ENCODE results near the gene BTG4.

The BTG4 gene

DNA sequence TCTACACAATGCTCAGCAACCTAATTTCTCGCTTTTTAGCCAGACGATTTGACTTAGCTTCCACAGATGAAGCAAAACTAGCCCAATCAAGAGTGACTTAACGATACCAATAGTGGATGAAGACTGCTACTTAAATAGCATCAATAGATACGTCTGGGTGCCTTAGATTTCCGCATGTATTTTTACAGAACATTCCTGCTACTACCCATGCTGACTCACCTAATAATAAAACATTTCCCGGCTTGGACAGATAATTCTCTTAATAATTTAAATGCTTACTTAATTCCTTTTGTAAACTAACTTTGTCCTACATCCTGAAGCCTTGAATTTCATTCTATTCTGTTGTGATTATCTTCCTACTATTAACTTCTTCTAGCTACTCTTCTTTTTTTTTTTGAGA lies 23.1 kb upstream of the BTG4 start:
- DNase-seq: no peak

DNA sequence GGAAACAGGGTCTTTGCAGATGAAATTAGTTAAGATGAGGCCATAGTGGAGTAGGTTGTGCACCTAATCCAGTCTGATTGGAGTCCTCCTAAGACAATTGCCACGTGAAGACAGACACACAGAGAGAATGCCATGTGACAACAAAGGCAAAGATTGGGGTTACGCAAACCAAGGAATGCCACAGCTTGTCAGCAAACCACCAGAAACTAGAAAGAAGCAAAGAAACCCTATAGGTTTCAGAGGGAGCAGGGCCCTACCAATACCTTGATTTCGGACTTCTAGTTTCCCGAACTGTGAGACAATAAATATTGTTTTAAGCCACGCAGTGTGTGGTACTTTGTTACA lies 20.2 kb upstream of the BTG4 start:
- no peak for DNase-seq

GRCh38 chr11:111531687-111532364 lies 19.6 kb upstream of the BTG4 start:
- DNase-seq: peak; percentile 77

GRCh38 chr11:111531136-111531535 lies 18.9 kb upstream of the BTG4 start:
- DNase-seq: no peak

- DNase-seq: no peak
These were observed 17.9 kb upstream of the BTG4 start for GRCh38 chr11:111530091-111530490.

DNA sequence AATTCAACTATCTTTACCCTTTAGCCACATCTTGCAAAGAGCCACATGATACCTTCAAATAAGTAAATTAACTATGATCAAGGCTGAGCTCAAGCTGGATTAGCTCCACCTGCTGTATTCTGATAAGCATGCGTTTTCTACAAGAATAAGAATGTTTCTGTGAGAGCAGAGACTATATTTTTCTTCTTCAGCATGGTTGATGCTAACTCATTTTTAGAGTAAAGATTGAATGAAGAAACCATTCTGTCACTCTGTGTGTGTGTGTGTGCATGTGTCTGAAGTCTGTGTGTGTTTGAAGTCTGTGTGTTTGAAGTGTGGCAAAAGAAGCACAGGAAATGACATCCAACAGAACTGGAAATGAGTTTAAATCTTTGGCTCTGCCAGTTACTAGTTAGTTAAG lies 16.4 kb upstream of the BTG4 start:
- DNase-seq: no peak

DNA sequence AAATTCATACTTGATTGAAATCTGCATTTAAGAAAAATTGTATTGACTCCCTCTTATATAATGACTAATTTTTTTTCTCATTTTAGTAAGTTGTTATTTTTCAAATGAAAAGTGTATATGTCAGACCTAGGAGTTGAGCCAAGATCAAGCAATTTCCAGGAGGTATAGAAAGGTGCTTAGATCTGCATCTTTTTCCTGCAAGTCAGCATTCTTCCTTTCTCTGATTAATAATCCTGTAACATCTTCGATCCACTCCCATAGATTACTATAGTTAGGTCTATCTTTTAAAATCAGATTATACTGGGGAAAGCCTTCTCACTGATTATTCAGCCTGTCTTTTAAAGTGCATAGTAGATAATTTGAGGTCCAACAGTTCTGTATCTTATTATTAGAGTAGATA lies 15.1 kb upstream of the BTG4 start:
- no peak for DNase-seq

GRCh38 chr11:111526501-111526900 lies 14.3 kb upstream of the BTG4 start:
- DNase-seq: no peak

- DNase-seq: no peak
These were observed 13.3 kb upstream of the BTG4 start for GRCh38 chr11:111525456-111525855.

DNA sequence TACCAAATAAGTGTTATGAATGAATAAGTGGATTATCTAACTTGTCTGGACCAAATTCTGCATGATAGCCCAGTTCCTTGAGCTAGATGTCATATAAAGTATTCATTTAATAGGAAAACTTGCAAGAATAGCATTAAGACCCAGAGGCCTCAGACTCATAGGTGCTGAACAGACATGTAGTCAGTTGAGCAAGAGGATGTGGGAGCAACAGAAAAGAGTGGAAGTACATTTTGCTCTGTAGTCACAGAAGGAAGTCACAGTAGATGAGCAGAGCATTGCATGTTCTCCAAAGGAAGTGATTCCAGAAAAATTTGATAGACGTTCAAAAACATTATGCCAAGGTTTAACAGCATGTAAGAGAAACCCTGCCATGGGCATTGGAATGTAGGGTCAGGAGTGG lies 11.9 kb upstream of the BTG4 start:
- DNase-seq: no peak

GRCh38 chr11:111523343-111523742 lies 11.2 kb upstream of the BTG4 start:
- no peak for DNase-seq

GRCh38 chr11:111522426-111522825 lies 10.2 kb upstream of the BTG4 start:
- DNase-seq: no peak

DNA sequence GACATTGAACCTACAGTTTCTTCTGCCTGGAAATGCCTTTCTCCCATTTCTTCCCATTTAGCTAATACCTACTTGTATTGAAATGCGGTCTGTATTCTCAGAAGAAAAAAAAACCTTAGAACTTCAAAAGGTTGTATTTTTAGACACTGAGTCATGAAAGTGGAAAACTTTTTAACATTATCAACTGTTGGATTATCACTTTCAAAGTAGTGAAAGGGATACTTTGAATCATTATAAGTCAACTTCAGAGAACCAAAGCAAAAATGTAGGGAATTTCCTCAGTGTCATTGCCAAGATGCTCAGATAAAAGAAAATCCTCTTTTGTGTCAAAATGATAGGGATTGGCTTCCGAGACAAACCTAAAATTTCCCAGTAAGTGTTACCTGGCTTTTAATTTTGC lies 8.9 kb upstream of the BTG4 start:
- DNase-seq: no peak

DNA sequence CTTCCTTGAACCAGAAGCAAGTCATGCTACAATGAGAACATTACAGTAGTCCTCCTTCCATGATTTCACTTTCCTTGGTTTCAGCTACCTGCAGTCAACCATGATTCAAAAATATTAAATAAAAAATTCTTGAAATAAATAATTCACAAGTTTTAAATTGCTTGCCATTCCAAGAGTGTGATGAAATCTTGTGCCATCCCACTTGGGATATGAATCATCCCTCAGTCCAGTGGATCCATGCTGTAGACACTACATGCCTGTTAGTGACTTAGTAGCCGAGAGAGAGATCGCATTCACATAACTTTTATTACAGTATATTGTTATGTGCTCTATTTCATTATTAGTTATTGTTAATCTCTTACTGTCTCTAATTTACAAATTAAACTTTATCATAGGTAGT lies 8.4 kb upstream of the BTG4 start:
- no peak for DNase-seq

DNA sequence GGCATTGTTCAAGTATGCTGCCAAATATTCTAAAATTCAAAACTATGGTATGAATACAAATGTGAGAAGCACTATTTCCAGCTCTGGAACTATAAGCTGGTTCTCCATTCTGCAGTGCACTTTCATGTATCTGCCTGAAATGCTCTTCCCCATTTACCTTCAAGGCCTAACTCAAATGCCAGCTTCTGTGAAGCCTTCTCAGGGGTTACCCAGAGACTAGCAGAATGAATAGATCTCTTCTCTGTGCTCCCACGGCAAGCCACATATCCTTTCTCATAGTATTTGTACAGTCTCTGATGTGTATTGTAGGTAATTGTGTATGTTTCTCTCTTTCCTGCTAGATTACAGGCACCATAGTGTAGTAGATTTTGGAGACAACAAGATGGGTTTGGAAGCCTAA lies 6.5 kb upstream of the BTG4 start:
- no peak for DNase-seq

- no peak for DNase-seq
These were observed 3.4 kb upstream of the BTG4 start for GRCh38 chr11:111515591-111515990.

- no peak for DNase-seq
These were observed 2.2 kb upstream of the BTG4 start, which contains the start of gene HOATZ for GRCh38 chr11:111514216-111515031. TSS of gene HOATZ (plus strand) at chr11:111514778. CDS start at chr11:111514785, 7 bp downstream.

- no peak for DNase-seq
These were observed 1.0 kb upstream of the BTG4 start for GRCh38 chr11:111513240-111513605.

DNA sequence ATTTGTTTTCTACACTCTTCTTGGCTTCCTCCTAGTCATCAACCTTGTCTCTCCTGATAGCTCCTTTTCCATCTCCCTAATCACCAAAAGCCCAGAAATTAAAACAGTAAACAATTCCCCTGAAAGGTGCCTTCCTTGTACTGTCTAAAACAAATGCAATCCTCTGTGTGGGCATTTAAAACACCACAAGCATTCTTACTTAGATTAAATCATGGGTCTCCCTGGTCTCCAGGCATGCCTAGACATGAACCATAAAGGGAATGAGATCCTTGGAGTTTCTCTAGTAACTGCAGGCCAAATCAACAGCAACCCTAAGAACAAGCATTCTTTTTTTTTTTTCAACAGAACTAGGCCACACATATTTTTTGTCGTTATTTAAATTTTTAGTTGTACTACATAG lies 1.9 kb downstream of the BTG4 start:
- no peak for DNase-seq

DNA sequence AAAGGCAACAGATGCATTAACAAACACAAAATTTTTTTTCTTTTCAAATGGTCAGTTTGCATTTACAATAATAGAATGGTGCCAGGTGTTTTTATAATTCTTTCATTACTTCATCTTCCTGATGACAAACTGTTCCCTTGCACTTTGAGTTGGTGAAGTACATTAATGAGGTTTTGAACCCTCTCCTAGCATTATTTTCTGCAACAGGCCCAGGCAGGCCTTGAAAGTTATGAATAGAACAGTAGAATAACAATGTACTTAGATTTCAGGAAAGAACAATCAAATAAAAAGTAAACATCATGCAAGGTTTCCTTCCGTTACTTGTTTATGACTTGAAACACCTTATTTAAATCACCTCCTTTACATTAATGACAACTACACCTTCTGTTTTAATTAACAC lies 9.6 kb downstream of the BTG4 start:
- no peak for DNase-seq

- DNase-seq: no peak
These were observed 11.7 kb downstream of the BTG4 start for GRCh38 chr11:111500481-111500880.

DNA sequence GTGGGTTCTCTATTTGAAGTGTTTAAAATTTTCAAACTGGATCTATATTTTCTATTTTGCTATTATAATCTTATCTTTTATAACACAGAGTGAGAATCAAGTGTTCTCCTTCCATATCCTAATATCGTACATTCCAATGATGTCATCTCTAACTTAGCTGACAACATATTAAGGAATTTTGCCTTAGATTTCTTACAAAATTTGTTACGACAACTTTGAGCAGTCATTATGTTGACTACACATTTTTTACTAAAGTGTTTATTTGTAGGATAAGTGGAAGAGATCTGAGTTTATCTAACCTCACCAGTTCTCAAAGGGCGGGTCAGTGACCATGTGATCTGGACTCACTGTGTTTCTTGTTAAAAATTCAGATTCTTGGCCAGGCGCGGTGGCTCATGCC lies 12.7 kb downstream of the BTG4 start:
- no peak for DNase-seq

DNA sequence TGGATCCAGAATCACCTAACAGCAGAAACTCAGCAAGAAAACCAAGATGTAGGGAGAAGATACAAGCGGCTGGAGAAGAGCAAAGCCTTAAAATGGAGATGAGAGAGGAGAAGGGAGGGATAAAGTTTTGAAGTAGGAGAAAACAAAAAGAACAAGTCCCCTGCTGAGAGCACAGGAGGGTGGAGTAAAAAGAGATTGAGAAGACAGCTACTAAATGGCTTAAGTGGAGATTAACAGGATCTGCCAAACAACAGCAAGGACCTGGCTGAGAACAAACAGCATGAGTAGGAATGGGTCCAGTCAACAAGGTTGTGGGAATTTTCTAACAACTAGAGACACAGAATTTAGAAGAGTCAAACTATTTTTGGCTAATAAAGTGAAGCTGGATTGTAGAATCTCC lies 18.1 kb downstream of the BTG4 start:
- no peak for DNase-seq

- DNase-seq: no peak
These were observed 21.7 kb downstream of the BTG4 start for GRCh38 chr11:111490496-111490895.

DNA sequence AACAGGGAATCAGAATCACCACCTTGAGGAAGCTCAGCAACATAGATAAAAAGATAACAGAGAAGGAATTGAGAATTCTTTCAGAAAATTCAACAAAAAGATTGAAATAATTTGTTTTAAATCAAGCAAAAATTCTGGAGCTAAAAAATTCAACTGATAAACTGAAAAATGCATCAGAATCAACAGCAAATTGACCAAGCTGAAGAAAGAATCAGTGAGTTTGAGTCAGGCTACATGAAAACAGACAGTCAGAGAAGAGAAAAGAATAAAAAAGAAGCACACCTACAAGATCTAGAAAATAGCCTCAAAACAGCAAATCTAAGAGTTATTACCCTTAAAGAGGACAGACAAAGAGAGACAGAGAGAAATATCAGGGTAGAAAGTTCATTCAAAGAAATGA lies 28.8 kb downstream of the BTG4 start:
- DNase-seq: no peak
